ENCODE measurements around the gene PRR7.

DNA sequence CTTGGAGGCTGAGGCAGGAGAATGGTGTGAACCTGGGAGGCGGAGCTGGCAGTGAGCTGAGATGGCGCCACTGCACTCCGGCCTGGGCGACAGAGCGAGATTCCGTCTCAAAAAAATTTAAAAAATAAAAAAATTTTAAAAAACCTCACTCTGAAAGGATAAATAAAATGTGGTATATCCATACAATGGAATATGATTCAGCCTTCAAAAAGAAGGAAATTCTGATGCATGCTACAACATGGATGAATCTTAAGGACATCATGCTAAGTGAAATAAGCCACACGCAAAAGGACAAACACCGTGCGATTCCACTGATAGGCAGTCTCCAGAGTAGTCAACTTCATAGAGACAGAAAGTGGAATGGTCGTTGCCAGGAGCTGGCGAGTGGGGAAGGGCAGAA lies 18.4 kb downstream of the PRR7 start:
- TF ChIP-seq, protein P1, sequence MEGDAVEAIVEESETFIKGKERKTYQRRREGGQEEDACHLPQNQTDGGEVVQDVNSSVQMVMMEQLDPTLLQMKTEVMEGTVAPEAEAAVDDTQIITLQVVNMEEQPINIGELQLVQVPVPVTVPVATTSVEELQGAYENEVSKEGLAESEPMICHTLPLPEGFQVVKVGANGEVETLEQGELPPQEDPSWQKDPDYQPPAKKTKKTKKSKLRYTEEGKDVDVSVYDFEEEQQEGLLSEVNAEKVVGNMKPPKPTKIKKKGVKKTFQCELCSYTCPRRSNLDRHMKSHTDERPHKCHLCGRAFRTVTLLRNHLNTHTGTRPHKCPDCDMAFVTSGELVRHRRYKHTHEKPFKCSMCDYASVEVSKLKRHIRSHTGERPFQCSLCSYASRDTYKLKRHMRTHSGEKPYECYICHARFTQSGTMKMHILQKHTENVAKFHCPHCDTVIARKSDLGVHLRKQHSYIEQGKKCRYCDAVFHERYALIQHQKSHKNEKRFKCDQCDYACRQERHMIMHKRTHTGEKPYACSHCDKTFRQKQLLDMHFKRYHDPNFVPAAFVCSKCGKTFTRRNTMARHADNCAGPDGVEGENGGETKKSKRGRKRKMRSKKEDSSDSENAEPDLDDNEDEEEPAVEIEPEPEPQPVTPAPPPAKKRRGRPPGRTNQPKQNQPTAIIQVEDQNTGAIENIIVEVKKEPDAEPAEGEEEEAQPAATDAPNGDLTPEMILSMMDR (conservative IDR thresholded peaks at IDR 0.05; ENCODE audit: low read depth in 2 of 2): no peak
- TF ChIP-seq POLR2AphosphoS5 (IDR thresholded peaks at IDR 0.05; ENCODE audit: low read depth) (no peak), EZH2 (IDR thresholded peaks at IDR 0.05; ENCODE audit: low read depth, unreplicated experiment) (no peak), JUNB (IDR thresholded peaks at IDR 0.05; ENCODE audit: unreplicated experiment) (no peak), EZH2phosphoT487 (IDR thresholded peaks at IDR 0.05; ENCODE audit: unreplicated experiment) (no peak)
- TF ChIP-seq, protein P2, sequence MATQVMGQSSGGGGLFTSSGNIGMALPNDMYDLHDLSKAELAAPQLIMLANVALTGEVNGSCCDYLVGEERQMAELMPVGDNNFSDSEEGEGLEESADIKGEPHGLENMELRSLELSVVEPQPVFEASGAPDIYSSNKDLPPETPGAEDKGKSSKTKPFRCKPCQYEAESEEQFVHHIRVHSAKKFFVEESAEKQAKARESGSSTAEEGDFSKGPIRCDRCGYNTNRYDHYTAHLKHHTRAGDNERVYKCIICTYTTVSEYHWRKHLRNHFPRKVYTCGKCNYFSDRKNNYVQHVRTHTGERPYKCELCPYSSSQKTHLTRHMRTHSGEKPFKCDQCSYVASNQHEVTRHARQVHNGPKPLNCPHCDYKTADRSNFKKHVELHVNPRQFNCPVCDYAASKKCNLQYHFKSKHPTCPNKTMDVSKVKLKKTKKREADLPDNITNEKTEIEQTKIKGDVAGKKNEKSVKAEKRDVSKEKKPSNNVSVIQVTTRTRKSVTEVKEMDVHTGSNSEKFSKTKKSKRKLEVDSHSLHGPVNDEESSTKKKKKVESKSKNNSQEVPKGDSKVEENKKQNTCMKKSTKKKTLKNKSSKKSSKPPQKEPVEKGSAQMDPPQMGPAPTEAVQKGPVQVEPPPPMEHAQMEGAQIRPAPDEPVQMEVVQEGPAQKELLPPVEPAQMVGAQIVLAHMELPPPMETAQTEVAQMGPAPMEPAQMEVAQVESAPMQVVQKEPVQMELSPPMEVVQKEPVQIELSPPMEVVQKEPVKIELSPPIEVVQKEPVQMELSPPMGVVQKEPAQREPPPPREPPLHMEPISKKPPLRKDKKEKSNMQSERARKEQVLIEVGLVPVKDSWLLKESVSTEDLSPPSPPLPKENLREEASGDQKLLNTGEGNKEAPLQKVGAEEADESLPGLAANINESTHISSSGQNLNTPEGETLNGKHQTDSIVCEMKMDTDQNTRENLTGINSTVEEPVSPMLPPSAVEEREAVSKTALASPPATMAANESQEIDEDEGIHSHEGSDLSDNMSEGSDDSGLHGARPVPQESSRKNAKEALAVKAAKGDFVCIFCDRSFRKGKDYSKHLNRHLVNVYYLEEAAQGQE (IDR thresholded peaks at IDR 0.05; ENCODE audit: unreplicated experiment): no peak

All from GM23338 (cell line).